Prostate gland (tissue), 2 donors: ENCODE results near the gene APBA2.

Experiments used
- CTCF ChIP-seq, 4 experiments: fragments of 200-600 bp in 2 of 4; fragments of 450-650 bp in 2 of 4; sonication (generic) in 2 of 4; IDR thresholded peaks; 1 replicate in 3 of 4; 2 replicates in 1 of 4; pipeline ENCODE4 v1.5.1; 2016 to 2019; ENCODE audit warnings: antibody characterized with exemption in 4 of 4, mild to moderate bottlenecking in 2 of 4, moderate library complexity in 2 of 4
- POLR2A ChIP-seq: fragments of 450-650 bp; IDR thresholded peaks from one replicate; pipeline ENCODE4 v1.6.1; 2016; ENCODE audit warnings: antibody characterized with exemption, mild to moderate bottlenecking
- POLR2AphosphoS5 ChIP-seq: sonication (generic); formaldehyde crosslinking; IDR thresholded peaks from one replicate; pipeline ENCODE4 v1.6.1; 2017; ENCODE audit warnings: antibody characterized with exemption

- no peak for TF ChIP-seq CTCF (IDR thresholded peaks at IDR 0.05)
- no peak for TF ChIP-seq POLR2AphosphoS5
- TF ChIP-seq POLR2A, result no peak
These were observed 108.5 kb downstream of the APBA2 start for GRCh38 chr15:28994142-28994830.
